Measurements from ENCODE around the gene CEP41. TPM values are rescaled to one million over a fixed set of nuclear protein-coding genes. Genes with fewer than 3 reads are reported as not detected.
A peak's percentile ranks its signal among the peaks of the same experiment; 100 is the strongest.

The CEP41 gene
- polyA plus RNA-seq, 1 donor from 2014 or later, result 47.0 TPM

- H3K4me2 ChIP-seq (ENCODE audit: low read length), result no peak overlapping the region
- H3K27ac ChIP-seq (ENCODE audit: low read length), result no peak overlapping the region
Observed at GRCh38 chr7:130444234-130444633, 3.4 kb upstream of the CEP41 start.

DNA sequence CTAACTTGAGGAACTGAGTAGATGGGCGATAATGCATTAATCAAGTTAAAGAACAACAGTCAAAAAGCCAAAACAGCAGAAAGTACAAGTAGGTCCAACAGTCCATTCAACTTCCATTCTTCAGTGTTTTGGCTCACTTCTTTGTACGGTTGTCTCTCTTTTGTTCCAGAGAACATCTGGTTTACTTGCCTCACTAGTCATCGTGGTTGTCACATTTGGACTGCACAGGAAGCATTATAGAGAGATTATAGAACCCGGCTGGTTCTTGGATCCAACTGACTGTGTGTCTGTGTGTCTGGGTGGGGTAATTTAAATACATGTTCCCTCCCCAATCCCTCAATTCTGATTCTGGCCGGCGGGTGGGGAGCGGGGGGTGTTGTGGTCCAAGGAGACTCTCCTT, 1.8 kb upstream of the CEP41 start:
- H3K36me3 ChIP-seq (ENCODE audit: insufficient read depth, low read length), result no peaks in the 10 kb centered on the region
- H3K9me3 ChIP-seq (ENCODE audit: low read length), result peaks cover 6% of the 10 kb centered on the region
- no peak for TF ChIP-seq REST (IDR thresholded peaks at IDR 0.05; ENCODE audit: borderline replicate concordance)
- no peak for TF ChIP-seq SMC3 (conservative IDR thresholded peaks at IDR 0.05; ENCODE audit: poor library complexity)
- no peak for TF ChIP-seq EP300 (conservative IDR thresholded peaks at IDR 0.05; ENCODE audit: poor library complexity, severe bottlenecking)
- TF ChIP-seq RAD21 (conservative IDR thresholded peaks at IDR 0.05), result no peak
- TF ChIP-seq TAF1 (IDR thresholded peaks at IDR 0.05; ENCODE audit: low read depth), result no peak
- TF ChIP-seq, protein P1, sequence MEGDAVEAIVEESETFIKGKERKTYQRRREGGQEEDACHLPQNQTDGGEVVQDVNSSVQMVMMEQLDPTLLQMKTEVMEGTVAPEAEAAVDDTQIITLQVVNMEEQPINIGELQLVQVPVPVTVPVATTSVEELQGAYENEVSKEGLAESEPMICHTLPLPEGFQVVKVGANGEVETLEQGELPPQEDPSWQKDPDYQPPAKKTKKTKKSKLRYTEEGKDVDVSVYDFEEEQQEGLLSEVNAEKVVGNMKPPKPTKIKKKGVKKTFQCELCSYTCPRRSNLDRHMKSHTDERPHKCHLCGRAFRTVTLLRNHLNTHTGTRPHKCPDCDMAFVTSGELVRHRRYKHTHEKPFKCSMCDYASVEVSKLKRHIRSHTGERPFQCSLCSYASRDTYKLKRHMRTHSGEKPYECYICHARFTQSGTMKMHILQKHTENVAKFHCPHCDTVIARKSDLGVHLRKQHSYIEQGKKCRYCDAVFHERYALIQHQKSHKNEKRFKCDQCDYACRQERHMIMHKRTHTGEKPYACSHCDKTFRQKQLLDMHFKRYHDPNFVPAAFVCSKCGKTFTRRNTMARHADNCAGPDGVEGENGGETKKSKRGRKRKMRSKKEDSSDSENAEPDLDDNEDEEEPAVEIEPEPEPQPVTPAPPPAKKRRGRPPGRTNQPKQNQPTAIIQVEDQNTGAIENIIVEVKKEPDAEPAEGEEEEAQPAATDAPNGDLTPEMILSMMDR (IDR thresholded peaks at IDR 0.05; ENCODE audit: poor library complexity, severe bottlenecking), result no peak
- no peak for TF ChIP-seq EZH2 (IDR thresholded peaks at IDR 0.05; ENCODE audit: borderline replicate concordance, insufficient read depth, low read length, poor library complexity, severe bottlenecking)
- TF ChIP-seq POLR2AphosphoS5 (IDR thresholded peaks at IDR 0.05), result no peak
- peak overlapping the region; percentile 99 for H3K27ac ChIP-seq (ENCODE audit: low read length)
- H3K79me2 ChIP-seq (replicated peaks; ENCODE audit: insufficient read depth, low read length), result peaks cover 23% of the 10 kb centered on the region
- H4K20me1 ChIP-seq (ENCODE audit: insufficient read depth), result no peaks in the 10 kb centered on the region
- H3K9me2 ChIP-seq (ENCODE audit: insufficient read depth, low read length), result no peaks in the 10 kb centered on the region
- H3K27me3 ChIP-seq (ENCODE audit: insufficient read depth, low read depth, low read length), result no peaks in the 10 kb centered on the region
- no peak overlapping the region for H3K4me3 ChIP-seq (ENCODE audit: low read length)
- no peak overlapping the region for H3K4me2 ChIP-seq (ENCODE audit: low read length)
- no peak overlapping the region for H2AFZ ChIP-seq (ENCODE audit: low read depth, low read length)
- peaks cover 6% of the 10 kb centered on the region for H3F3A ChIP-seq (ENCODE audit: insufficient read depth, low read length, poor library complexity, severe bottlenecking)
- H3K9ac ChIP-seq (ENCODE audit: low read length), result no peak overlapping the region

More at GRCh38 chr7:130444234-130444633, 3.4 kb upstream of the CEP41 start:
- H3K79me2 ChIP-seq (replicated peaks; ENCODE audit: insufficient read depth, low read length), result peaks cover 6% of the 10 kb centered on the region
- no peaks in the 10 kb centered on the region for H3K9me2 ChIP-seq (ENCODE audit: insufficient read depth, low read length)
- no peaks in the 10 kb centered on the region for H3K36me3 ChIP-seq (ENCODE audit: insufficient read depth, low read length)
- H3K27me3 ChIP-seq (ENCODE audit: insufficient read depth, low read depth, low read length), result no peaks in the 10 kb centered on the region
- peaks cover 6% of the 10 kb centered on the region for H3F3A ChIP-seq (ENCODE audit: insufficient read depth, low read length, poor library complexity, severe bottlenecking)
- H2AFZ ChIP-seq (ENCODE audit: low read depth, low read length), result no peak overlapping the region
- no peak for TF ChIP-seq EP300 (conservative IDR thresholded peaks at IDR 0.05; ENCODE audit: poor library complexity, severe bottlenecking)
- H3K4me3 ChIP-seq (ENCODE audit: low read length), result no peak overlapping the region
- H3K9ac ChIP-seq (ENCODE audit: low read length), result no peak overlapping the region
- peaks cover 6% of the 10 kb centered on the region for H3K9me3 ChIP-seq (ENCODE audit: low read length)
- H4K20me1 ChIP-seq (ENCODE audit: insufficient read depth), result no peaks in the 10 kb centered on the region

- H3K9me2 ChIP-seq (ENCODE audit: insufficient read depth, low read length), result no peaks in the 10 kb centered on the region
- H3K27me3 ChIP-seq (ENCODE audit: insufficient read depth, low read depth, low read length), result no peaks in the 10 kb centered on the region
- peak overlapping the region; percentile 77 for H3K9ac ChIP-seq (ENCODE audit: low read length)
- H3F3A ChIP-seq (ENCODE audit: insufficient read depth, low read length, poor library complexity, severe bottlenecking), result peaks cover 6% of the 10 kb centered on the region
- H3K36me3 ChIP-seq (ENCODE audit: insufficient read depth, low read length), result no peaks in the 10 kb centered on the region
- H3K4me2 ChIP-seq (ENCODE audit: low read length), result peak overlapping the region; percentile 76
- peak overlapping the region; percentile 79 for H3K4me3 ChIP-seq (ENCODE audit: low read length)
- H4K20me1 ChIP-seq (ENCODE audit: insufficient read depth), result no peaks in the 10 kb centered on the region
- peaks cover 30% of the 10 kb centered on the region for H3K79me2 ChIP-seq (replicated peaks; ENCODE audit: insufficient read depth, low read length)
- H3K27ac ChIP-seq (ENCODE audit: low read length), result peak overlapping the region; percentile 99
- TF ChIP-seq POLR2AphosphoS5 (IDR thresholded peaks at IDR 0.05), result no peak
- TF ChIP-seq RAD21 (conservative IDR thresholded peaks at IDR 0.05), result peak; percentile 41
- TF ChIP-seq SMC3 (conservative IDR thresholded peaks at IDR 0.05; ENCODE audit: poor library complexity), result peak; percentile 60
- no peak for TF ChIP-seq TAF1 (IDR thresholded peaks at IDR 0.05; ENCODE audit: low read depth)
- no peak for TF ChIP-seq EZH2 (IDR thresholded peaks at IDR 0.05; ENCODE audit: borderline replicate concordance, insufficient read depth, low read length, poor library complexity, severe bottlenecking)
- no peak for TF ChIP-seq EP300 (conservative IDR thresholded peaks at IDR 0.05; ENCODE audit: poor library complexity, severe bottlenecking)
- TF ChIP-seq REST (IDR thresholded peaks at IDR 0.05; ENCODE audit: borderline replicate concordance), result peak; percentile 33
- TF ChIP-seq, protein P1 (IDR thresholded peaks at IDR 0.05; ENCODE audit: poor library complexity, severe bottlenecking), result no peak
- TF ChIP-seq MXI1 (conservative IDR thresholded peaks at IDR 0.05; ENCODE audit: poor library complexity, severe bottlenecking), result peak; percentile 46
- H2AFZ ChIP-seq (ENCODE audit: low read depth, low read length), result peak overlapping the region; percentile 22
- H3K9me3 ChIP-seq (ENCODE audit: low read length), result no peaks in the 10 kb centered on the region
Observed at GRCh38 chr7:130441408-130441869, 623 bp upstream of the CEP41 start.

Measured in neural cell (in vitro differentiated cells).